IPS-18c (cell line): Measurements from ENCODE around the gene DNAJC27.

Experiments used
- H3K4me3 ChIP-seq: 2 replicates; pipeline ENCODE4 v1.7.0; 2013; ENCODE audit warnings: low read depth, mild to moderate bottlenecking, low read length, moderate library complexity; ENCODE audit not compliant: insufficient read depth
- H3K9me3 ChIP-seq: one replicate; pipeline ENCODE4 v1.6.1; 2013; ENCODE audit warnings: mild to moderate bottlenecking, low read length, moderate library complexity; ENCODE audit not compliant: control insufficient read depth, insufficient read depth

The DNAJC27 gene

DNA sequence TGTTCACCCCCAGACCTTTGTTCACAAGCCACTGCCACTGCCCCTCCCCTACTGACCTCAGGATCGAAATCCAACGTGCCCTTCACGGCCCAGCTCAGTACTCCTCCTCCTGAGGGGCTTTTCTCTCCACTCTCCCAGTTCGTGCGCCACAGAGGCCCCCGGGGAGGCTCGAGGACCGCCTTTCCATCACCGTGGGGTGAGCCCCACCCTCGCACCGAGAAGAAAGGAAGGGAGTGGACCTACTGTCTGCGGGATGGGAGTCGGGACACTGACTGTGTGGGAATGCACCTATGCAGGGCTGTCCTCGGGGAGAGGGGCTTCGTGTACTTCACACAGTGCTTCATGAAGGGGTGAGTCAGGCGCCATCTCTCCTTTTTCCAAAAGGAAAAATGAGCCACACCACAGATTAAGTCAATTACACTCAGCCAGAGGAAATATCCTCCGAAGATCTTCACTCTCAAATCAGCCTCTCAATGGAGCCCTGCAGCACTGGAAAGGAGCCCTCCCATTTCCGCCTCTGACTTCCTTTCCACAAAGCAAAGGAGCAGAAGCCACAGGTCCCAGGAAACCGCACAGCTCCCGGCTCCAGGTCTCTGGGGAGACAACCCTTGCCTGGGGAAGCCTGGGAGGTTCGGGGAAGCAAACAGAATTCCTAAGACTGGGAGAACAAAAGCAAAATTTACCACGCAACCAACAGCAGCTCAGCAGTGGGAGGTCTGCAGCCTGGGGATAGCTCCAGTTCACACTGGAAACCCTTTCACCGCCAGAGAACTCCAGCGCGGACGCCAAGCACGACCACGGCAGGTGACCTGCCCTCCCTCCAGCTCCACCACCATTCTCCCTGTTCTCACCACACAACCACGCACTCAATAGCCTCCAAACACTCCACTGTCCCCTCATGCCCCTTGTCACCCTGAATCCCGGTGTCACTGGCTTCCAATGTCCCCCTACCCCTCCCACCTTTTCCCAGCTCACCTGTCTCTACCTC, 73.3 kb downstream of the DNAJC27 start:
- Histone ChIP-seq H3K4me3 (no peak overlapping the region), H3K9me3 (peaks cover 3% of the 10 kb centered on the region)

- Histone ChIP-seq H3K9me3 (peaks cover 3% of the 10 kb centered on the region), H3K4me3 (no peak overlapping the region)
Observed at GRCh38 chr2:24894750-24895149, 77.0 kb downstream of the DNAJC27 start.

DNA sequence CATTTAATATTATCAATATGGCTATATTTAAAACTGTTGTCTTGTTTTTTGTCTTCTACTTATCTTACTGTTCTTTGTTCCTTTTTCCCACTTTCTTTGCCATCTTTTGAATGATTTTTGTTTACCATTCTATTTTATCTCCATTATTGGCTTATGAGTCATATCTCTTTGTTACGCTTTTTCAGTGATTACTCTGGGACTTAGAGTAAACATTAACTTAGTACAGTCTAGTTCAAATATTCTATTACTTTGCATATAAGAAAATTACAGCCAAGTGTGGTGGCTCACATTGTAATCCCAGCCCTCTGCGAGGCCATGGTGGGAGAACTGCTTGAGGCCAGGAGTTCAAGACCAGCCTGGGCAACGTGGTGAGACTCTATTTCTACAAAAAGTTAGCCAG, 77.8 kb downstream of the DNAJC27 start:
- peaks cover 3% of the 10 kb centered on the region for H3K9me3 ChIP-seq
- H3K4me3 ChIP-seq: no peak overlapping the region
